AG09309 (cell line): Measurements from ENCODE around the gene SLC25A21.
"Not testable (repeated sequence)": the region's sequence is repeated elsewhere in the genome, so short reads cannot be mapped to it uniquely, and the experiment has no call there.

ENCODE experiments used
- DNase-seq: peaks from one replicate; pipeline ENCODE4 v3.0.0-alpha.2; 2010; ENCODE audit warnings: low read depth
- H3K4me3 ChIP-seq: 2 replicates; pipeline ENCODE4 v1.5.1; 2011; ENCODE audit warnings: mild to moderate bottlenecking, low read depth, low read length, moderate library complexity; ENCODE audit not compliant: control insufficient read depth
- CTCF ChIP-seq: IDR thresholded peaks from 2 replicates; pipeline ENCODE4 v1.5.1; 2011; ENCODE audit warnings: mild to moderate bottlenecking, low read depth, low read length, inconsistent platforms; ENCODE audit not compliant: insufficient read depth, control insufficient read depth; ENCODE audit errors: missing control alignments

SLC25A21 gene

GRCh38 chr14:36817071-36817930, 355.1 kb downstream of the SLC25A21 start:
- no peak for DNase-seq
- no peak for TF ChIP-seq CTCF
- H3K4me3 ChIP-seq: no peak overlapping the region

GRCh38 chr14:36816481-36816880, 355.9 kb downstream of the SLC25A21 start:
- TF ChIP-seq CTCF: no peak
- no peak for DNase-seq
- no peak overlapping the region for H3K4me3 ChIP-seq

GRCh38 chr14:36814783-36815182, 357.6 kb downstream of the SLC25A21 start:
- H3K4me3 ChIP-seq, DNase-seq: not testable (repeated sequence)

- TF ChIP-seq CTCF: no peak
- H3K4me3 ChIP-seq: no peak overlapping the region
- DNase-seq: no peak
These were observed 362.2 kb downstream of the SLC25A21 start for GRCh38 chr14:36810209-36810608.

GRCh38 chr14:36807727-36808126, 364.7 kb downstream of the SLC25A21 start:
- DNase-seq: no peak
- no peak overlapping the region for H3K4me3 ChIP-seq
- no peak for TF ChIP-seq CTCF

- DNase-seq: no peak
- H3K4me3 ChIP-seq: no peak overlapping the region
- no peak for TF ChIP-seq CTCF
These were observed 367.3 kb downstream of the SLC25A21 start for GRCh38 chr14:36805131-36805559.

- DNase-seq: no peak
- no peak overlapping the region for H3K4me3 ChIP-seq
- TF ChIP-seq CTCF: no peak
These were observed 374.8 kb downstream of the SLC25A21 start for GRCh38 chr14:36797634-36798033.
